ENCODE results near the gene NT5C.
"Not testable (repeated sequence)": the region's sequence is repeated elsewhere in the genome, so short reads cannot be mapped to it uniquely, and the experiment has no call there.

NT5C gene

DNA sequence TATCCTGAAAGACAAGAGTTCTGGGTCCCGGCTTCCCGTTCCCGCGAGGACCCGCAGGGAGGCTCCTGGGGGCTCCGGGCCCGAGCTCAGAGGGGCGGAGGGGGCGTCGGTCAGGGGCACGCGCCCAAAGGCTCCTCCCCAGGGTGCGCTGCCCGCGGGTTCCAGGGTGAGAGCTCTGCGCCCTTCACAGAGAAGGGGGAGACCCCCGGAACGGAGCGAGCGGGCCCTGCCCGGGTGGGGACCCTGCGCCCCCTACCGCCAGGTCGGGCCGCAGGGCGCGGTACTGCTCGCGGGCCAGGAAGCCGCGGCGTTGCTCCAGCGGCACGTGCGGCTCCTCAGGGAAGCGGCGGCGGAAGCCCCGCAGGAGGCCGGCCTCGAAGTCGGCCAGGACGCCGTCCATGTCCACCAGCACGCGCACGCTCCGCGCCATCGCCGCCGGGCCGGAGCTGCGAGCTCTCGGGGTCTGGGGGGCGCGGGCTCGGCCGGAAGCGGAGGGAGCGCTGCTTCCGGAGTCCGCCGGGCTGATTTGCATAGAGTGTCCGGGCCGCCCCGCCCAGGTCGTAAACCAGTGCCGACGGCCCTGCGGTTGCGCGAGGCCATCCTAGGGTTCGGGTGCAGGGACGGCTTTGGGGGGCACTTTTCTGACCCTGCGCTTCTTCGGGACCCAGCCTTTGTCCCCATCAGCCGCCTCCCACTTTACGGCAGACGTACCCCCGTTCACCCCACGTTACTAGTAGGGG is at the start of gene NT5C:
TSS of gene NT5C (minus strand) at position 465 of the 740 bp plus-strand sequence. CDS start at position 430, 35 bp downstream.
- peak in 46 of 51 donors; percentile 16 to 81 (median 64) for DNase-seq

DNA sequence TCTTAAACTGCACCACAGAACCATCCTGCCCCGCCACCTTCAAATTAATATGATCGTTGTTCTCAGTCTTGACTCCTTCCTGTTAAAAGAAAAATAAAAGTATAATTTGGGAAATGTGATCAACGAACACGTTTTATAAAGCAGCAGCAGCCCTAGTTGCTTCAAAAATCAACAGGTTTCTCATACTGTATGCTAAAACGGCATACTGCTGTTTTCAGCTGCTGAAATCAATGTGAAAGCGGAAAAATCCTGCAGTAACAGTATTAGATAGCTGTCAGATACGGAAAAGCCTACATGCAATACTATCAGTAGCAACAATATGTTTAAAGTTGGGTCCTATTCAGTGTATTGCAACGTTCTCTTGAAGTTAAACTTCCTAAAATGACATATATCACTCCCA is 49.6 kb upstream of the NT5C start:
- DNase-seq, result no peak

DNA sequence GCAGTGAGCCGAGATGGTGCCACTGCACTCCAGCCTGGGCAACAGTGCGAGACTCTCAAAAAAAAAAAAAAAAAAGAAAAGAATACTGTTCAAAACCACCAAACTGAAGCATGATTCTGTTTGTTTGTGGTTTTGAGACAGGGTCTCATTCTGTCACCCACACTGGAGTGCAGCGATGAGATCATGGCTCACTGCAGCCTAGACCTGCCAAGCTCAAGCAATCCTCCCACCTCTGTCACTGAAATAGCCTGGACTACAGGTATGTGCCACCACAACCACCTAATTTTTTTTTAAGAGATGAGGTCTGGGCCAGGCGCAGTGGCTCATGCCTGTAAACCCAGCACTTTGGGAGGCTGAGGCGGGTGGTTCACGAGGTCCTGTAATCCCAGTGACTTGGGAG is 46.9 kb upstream of the NT5C start:
- no peak for DNase-seq

DNA sequence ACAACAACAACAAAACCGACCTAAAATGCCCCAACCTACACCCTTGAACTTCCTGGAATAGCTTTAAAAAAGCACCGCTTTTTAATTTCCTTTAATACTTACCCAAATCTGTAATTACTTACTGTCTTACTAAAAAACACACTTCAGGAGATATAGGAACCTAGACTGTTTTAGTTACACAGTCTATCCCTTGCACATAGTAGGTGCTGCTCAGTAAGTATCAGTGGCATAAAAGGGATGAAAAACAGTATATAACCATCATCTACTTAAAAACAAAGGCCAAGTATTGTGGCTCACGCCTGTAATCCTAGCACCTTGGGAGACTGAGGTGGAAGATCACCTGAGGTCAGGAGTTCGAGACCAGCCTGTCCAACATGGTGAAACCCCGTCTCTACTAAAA is 45.1 kb upstream of the NT5C start:
- DNase-seq, result no peak

DNA sequence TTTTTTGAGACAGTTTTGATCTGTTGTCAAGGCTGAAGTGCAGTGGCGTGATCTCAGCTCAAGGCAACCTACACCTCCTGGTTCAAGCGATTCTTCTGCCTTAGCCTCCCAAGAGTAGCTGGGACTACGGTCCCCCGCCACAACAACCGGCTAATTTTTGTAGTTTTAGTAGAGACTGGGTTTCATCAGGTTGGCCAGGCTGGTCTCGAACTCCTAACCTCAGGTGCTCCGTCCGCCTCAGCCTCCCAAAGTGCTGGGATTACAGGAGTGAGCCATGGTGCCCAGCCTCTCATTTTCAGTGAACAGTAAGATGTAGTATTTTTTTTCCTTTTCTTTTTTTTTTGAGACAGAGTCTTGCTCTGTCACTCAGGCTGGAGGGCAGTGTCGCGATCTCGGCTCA is 43.5 kb upstream of the NT5C start:
- no peak for DNase-seq

DNA sequence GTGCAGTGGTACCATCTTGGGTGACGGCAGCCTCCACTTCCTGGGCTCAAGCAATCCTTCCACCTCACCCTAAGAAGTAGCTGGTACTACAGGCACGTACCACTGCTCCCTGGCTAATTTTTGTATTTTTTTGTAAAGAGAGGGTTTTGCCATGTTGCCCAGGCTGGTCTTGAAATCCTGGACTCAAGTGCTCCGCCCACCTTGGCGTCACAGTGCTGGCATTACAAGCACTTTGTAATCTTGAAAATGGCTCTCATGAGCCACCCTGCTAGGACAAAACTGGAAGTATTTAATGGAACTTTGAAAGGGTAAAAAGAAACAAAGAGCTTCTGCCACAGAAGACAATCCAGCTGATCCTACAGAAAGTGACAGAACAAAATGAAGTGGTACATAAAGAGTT is 42.0 kb upstream of the NT5C start:
- no peak for DNase-seq

DNA sequence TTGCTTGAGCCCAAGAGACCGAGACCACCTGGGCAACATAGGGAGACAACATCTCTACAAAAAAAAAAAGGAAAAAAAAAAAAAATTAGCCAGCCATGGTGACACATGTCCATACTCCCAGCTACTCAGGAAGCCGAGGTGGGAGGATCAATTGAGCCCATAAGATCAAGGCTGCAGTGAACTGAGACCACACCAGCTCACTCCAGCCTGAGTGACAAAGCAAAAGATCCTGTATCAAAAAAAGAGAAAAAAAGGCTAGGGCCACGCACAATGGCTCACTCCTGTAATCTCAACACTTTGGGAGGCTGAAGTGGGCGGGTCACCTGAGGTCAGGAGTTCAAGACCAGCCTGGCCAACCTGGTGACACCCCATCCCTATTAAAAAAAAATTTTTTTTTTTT is 37.5 kb upstream of the NT5C start:
- no peak for DNase-seq

DNA sequence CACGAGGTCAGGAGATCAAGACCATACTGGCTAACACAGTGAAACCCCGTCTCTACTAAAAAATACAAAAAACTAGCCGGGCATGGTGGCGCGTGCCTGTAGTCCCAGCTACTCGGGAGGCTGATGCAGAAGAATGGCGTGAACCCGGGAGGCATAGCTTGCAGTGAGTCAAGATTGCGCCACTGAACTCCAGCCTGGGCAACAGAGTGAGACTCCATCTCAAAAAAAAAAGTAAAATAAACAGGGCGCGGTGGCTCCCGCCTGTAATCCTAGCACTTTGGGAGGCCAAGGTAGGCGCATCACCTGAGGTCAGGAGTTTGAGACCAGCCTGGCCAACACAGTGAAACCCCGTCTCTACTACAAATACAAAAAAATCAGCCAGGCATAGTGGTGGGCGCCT is 33.1 kb upstream of the NT5C start:
- DNase-seq, result not testable (repeated sequence)

DNA sequence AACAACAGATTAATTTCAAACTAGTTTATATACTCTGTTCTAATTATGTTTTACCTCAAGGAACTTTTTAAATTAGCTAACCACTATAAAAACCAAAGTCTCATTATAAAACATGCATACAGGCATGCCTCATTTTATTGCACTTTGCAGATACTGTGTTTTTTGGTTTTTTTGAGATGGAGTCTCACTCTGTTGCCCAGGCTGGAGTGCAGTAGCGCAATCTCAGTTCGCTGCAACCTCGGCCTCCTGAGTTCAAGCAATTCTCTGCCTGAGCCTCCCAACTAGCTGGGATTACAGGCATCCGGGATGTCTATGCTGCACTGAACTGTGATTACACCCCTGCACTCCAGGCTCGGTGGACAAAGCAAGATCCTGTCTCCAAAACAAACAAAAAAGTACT is 31.5 kb upstream of the NT5C start:
- DNase-seq, result no peak

DNA sequence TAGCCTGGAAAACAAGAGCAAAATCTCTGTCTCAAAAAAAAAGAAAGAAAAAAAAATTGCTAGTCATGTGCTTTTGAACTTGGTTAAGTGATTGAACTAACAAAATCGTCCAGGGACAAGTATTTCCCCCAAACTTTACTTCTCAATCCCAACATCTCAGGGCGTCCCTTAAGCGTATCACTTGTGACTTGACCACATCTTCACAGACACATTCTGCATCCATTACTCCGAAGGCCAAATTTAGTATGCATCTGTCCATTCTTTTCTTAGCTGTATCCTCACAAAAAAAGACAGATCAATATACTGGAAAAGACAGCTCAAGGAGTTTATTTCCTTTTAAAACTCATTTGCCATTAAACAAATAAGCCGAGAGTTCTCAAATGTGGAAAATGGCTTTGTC is 28.7 kb upstream of the NT5C start:
- DNase-seq, result no peak

DNA sequence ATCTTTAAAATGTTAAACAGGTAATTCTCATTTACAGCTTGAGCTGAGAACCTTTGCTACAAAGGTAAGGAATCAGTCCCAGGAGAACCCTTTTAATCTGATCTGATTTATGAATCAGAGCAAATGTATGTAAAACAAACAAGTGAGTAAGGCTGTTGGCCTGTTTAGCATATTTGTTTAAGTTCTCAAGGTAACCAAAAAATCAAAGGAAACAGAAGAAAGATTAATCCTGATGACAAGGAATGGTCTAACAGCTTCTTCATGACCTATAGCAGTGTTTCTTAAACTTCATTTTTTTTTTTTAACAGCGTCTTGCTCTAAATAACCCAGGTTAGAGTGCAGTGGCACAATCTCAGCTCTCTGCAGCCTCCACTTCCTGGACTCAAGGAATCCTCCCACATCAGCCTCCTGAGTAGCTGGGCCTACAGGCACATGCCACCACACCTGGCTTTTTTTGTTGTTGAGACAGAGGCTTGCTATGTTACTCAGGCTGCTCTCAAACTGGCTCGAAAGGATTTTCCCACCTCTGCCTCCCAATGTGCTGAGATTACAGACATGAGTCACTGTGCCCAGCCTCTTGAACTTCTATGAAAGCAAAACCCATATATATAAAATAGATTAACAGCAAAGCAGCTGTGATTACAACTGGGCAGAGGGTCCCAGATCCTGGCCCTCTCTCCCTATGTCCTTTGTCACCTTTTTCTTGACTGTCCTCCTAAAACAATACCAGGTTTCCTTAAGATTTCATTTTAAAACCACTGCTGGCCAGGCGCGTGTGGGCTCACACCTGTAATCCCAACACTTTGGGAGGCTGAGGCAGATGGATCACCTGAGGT is 27.9 kb upstream of the NT5C start:
- no peak for DNase-seq

DNA sequence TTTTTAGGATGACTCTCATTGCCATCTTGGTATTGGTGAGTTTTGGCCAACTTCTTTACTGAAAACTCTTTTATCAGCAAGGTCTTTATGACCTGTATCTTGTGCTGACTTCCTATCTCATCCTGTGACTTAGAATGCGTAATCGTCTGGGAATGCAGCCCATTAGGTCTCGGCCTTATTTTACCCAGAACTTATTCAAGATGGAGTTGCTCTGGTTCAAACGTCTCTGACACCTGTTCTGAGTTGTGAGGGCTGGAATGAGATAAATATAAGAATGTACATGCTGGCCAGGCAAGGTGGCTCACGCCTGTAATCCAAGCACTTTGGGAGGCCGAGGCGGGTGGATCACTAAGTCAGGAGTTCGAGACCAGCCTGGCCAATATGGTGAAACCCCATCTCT is 26.9 kb upstream of the NT5C start:
- DNase-seq, result not testable (repeated sequence)

DNA sequence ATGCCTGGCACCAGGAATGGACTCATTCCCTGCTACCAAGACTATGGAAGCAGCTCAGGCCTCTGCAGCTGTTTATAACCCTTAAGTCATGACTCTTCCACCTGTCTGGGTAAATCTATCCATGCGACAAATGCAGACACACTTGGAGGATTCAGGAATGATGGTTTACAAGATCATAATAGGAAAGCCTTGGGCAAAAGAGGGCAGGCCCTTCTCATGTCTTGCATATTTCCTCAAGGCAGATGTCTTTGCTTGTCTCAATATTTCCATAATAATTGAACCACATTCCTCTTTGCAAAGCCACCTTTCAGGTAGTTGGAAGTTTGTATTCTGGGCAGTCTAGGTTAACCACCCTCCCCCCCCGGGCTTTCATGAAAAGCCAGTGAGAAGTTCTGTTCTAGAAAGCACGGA is 23.7 kb upstream of the NT5C start:
- DNase-seq, result no peak

DNA sequence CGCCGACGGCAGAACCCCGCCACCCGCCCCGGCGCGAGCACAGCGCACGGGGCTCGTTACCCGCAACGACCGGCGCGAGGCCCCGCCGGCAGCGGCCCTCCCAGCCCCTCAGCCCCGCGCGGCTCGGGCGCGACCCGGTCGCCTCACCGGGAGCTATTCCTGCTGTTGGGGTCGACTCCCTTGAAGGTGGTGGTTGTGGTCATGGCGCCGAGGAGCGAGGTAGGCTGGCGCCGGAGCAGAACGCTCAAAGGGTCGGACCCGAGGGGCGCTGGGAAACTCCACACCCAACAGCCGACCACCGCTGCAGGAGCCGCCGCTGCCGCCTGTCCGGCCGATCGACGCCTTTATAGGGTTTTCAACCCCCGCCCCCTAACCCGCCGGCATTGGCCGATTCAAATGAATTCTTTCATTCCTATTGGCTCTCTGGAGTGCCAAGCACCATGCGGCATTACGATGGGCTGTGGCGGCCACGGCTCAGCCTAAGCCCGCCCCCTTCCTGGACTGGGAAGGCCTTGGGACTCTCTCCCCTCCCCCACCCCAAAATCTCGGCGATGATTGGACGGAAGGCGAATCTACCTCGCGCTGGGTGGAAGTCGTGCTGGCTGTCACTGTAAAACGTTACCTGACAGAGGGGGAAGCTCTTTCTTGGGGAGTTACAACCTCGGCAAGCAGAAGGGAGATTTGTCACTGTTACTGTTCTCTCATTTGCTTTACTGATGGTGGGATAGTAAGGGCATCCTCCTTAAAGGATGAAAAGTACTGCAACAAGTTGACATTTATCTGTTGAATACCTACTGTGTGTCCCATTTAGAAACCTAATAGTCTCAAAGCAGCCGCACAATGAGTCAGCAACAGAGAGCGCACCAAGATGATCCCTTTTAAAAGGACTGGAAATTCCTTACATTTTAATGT is 22.9 kb upstream of the NT5C start, which contains the start of gene JPT1:
TSS of gene JPT1 (minus strand) at position 318 of the 912 bp plus-strand sequence. CDS start at position 203, 115 bp downstream.
- peak; percentile 45 to 98 (median 94) for DNase-seq

DNA sequence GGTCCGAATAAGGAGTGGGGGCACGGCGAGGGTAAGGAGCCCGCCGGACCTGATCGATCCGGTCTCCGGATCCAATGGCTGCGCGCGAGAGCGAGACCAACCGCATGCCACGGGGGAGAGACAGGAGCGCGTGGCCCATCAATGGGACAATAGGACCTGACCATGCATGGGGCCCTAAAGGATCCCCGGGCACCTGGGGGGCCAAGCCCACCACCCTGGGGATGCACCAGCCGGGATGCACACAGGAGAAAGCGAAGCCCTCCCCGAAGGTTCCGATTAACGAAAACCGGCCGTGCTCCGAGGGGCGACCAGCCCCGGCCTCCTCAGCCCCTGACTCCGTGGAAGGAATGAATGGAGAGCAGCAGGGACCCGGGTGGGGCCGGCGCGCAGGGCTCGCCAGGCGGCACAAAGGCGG is 22.2 kb upstream of the NT5C start:
- peak in 8 of 51 donors; percentile 9 to 49 (median 32) for DNase-seq

DNA sequence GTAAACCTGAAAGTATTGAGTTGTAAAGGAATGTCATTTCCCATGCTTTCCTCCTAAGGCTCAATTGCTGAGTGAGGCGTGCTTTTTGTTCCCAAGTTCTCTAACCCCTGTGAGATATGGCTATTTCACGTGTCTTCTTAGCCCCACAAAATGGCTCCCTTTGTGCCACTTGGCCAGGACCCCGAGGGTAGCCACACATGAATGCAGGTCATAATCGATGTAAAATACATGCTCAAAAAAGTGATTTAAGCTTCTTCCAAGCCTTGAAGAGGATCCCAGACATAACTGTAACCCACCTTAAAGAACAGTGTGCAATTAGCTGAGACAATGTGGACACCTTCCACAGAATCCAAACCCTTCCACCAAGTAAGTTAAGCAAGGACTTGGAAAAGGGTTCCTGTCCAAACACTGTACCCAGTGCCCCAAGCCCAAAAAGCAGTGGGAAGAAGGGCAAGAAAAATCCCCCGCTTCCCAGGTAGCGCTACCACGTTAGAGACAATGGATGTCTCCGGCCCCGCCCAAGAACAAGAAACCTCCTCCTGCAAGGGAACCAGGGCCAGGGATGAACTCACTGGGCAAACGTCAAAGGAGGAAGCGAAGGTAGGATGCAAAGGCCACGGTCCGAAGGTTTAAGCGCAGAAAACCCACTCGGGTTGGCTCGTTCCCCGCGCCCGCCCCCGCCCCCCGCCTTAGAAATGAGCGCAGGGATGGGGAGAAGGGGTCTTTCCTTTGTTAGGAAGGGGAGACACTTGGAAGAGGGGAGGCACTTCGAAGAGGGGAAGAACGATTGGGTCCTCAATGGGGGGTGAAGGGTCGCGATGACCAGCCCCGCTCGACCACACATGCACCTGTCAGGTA is 21.6 kb upstream of the NT5C start:
- DNase-seq, result peak in 2 of 51 donors; percentile 13 to 25

DNA sequence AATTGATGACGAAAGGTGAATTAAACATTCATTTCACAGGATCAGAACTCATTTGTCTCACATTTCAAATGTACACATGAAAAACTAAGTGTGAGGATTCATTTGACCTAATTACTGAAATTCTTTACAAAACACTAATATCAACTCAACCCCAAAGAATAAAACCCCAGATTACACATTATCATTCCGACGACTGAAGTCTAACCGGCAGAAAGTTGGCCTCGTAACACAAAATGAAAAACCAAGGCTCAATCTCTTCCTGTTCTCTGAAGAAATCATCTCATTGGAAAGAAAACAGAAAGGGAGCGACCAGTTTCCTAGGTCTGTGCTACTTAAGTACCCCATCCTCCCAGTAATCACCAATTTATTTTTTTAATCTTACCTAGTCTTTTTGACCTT is 21.0 kb upstream of the NT5C start:
- DNase-seq, result no peak

DNA sequence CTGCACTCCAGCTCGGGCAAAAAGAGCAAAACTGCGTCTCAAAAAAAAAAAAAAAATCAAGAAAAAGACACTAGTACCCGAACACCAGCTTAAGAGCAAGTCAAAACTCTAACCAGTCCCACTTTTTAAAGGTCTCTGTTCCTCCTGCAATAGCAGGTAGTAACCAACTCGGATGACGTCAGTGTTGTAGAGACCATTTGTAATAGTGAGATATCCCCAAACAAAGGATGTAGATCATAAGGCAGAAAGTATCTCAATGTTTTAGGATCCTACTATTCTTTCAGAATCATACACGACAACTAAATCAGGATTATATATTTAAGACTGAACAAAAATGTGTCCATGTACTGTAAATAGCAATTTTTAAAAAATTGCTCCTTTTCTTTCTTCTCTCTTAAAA is 20.4 kb upstream of the NT5C start:
- no peak for DNase-seq

DNA sequence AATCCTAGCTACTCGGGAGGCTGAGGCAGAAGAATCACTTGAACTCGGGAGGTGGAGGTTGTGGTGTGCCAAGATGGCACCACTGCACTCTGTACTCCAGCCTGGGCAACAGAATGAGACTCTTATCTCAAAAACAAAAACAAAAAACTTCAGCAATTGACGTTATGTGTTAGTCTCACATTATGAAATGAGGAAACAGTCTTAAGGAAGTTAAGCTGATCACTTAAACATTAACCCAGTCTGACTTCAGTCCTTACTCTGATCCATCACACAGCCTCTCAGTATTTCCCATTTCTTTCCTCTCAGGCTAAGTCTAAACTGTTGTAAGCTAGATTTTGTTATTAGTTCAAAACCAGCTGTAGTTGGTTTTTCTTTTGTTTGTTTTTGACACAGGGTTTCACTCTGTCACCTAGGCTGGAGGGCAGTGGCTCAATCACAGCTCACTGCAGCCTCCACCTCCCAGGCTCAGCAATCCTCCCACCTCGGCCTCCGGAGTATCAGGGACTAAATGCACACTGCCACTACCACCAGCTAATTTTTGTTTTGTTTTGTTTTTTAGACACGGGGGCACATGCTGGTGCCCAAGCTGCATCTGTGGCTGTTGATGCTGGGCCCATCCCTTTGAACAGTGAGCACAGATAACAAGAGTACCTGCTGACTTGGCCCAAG is 16.5 kb upstream of the NT5C start:
- no peak for DNase-seq

DNA sequence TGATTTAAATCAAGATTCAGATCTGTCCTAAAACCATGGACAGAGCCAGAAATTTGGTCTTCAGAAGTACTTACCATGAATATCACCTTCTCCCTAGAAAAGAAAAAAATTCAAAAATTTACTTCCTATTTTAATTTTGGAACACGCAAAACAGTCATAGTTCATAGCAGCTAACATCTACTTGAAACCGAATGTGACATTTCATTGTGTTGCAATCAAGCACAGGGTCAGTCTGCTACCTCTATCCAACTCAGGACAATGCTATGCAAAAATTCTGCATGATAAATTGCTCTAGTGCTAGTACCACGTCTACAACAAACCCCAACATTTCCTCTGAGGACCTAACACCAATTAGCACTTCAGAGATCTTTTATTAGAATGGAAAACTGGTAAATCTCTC is 15.1 kb upstream of the NT5C start:
- no peak for DNase-seq

Measured in hypothalamus (tissue), 51 donors.